HepG2 (cell line): ENCODE results near the gene TXNRD2. TPM values are rescaled to one million over a fixed set of nuclear protein-coding genes. Genes with fewer than 3 reads are reported as not detected.

Source experiments
- FLYWCH1 ChIP-seq: sonication (generic); formaldehyde crosslinking; IDR thresholded peaks from 2 replicates; pipeline ENCODE4 v1.8.1; 2023; ENCODE audit warnings: mild to moderate bottlenecking, missing genetic modification reagents
- FOXP1 ChIP-seq, 2 experiments: fragments of 450-650 bp in 1 of 2; IDR thresholded peaks; 2 replicates each; pipeline ENCODE4 v1.6.1; 2017 to 2018; ENCODE audit warnings: antibody characterized with exemption in 1 of 2
- SKIL ChIP-seq: sonication (generic); formaldehyde crosslinking; IDR thresholded peaks from 2 replicates; pipeline ENCODE4 v1.8.0; 2022; ENCODE audit warnings: missing genetic modification reagents, mild to moderate bottlenecking, moderate library complexity, borderline replicate concordance
- ZFP1 ChIP-seq: IDR thresholded peaks from 2 replicates; pipeline ENCODE4 v1.6.1; 2016
- ZFP36L1 ChIP-seq: sonication (generic); formaldehyde crosslinking; IDR thresholded peaks from 2 replicates; pipeline ENCODE4 v1.8.0; 2022; ENCODE audit warnings: mild to moderate bottlenecking, missing genetic modification reagents, moderate library complexity
- ZNF256 ChIP-seq: sonication (generic); formaldehyde crosslinking; conservative IDR thresholded peaks from 2 replicates; pipeline ENCODE4 v1.4.0; 2020; ENCODE audit warnings: missing genetic modification reagents
- ZNF407 ChIP-seq: sonication (generic); formaldehyde crosslinking; IDR thresholded peaks from one replicate; pipeline ENCODE4 v1.5.1; 2020; ENCODE audit warnings: mild to moderate bottlenecking, missing genetic modification reagents; ENCODE audit errors: not compliant biosample characterization
- ZNF496 ChIP-seq: sonication (generic); formaldehyde crosslinking; IDR thresholded peaks from 2 replicates; pipeline ENCODE4 v1.8.1; 2023; ENCODE audit warnings: mild to moderate bottlenecking, moderate library complexity, missing genetic modification reagents; ENCODE audit not compliant: insufficient replicate concordance
- ZNF790 ChIP-seq: sonication (generic); formaldehyde crosslinking; IDR thresholded peaks from 2 replicates; pipeline ENCODE4 v1.8.0; 2022; ENCODE audit warnings: missing genetic modification reagents, mild to moderate bottlenecking, borderline replicate concordance
- ZSCAN29 ChIP-seq: sonication (generic); formaldehyde crosslinking; conservative IDR thresholded peaks from 2 replicates; pipeline ENCODE4 v1.4.0; 2020; ENCODE audit warnings: mild to moderate bottlenecking, missing genetic modification reagents
- polyA plus RNA-seq, 8 experiments: library from polyadenylated mRNA; depleted of rRNA in 3 of 8; stranded (reverse) in 7 of 8; unstranded in 1 of 8; fragments of >200 nt; fragmentation: Illumina TruSeq in 4 of 8; extraction: Trizol in 4 of 8; gene quantifications; 2 replicates each; pipeline versions ENCODE4 v1.2.1 to v1.2.3, GENCODE V29; 2011 to 2016; ENCODE audit warnings: low read depth in 4 of 8, missing spikeins in 1 of 8, mixed read lengths in 1 of 8; ENCODE audit not compliant: insufficient read depth in 1 of 8
- total RNA-seq, 5 experiments: library from RNA; depleted of rRNA; stranded (reverse); fragments of >200 nt; fragmentation: Illumina TruSeq; extraction: Trizol; gene quantifications; 2 replicates each; pipeline ENCODE4 v1.2.3, GENCODE V29; 2016; ENCODE audit warnings: low read depth in 1 of 5
- TF ChIP-seq, protein P1 (sequence below): sonication (generic); formaldehyde crosslinking; IDR thresholded peaks from 2 replicates; pipeline ENCODE4 v1.4.0; 2020; ENCODE audit warnings: missing genetic modification reagents
- TF ChIP-seq, protein P2 (sequence below): sonication (generic); formaldehyde crosslinking; IDR thresholded peaks from 2 replicates; pipeline ENCODE4 v1.5.0; 2020; ENCODE audit warnings: mild to moderate bottlenecking, missing genetic modification reagents, moderate library complexity

TXNRD2 gene
- total and polyA plus RNA-seq, 2 of the 13 experiments (the other 11 are each of a cell fraction or from before 2014, with no cell fraction given): 17.5 to 18.6 TPM

DNA sequence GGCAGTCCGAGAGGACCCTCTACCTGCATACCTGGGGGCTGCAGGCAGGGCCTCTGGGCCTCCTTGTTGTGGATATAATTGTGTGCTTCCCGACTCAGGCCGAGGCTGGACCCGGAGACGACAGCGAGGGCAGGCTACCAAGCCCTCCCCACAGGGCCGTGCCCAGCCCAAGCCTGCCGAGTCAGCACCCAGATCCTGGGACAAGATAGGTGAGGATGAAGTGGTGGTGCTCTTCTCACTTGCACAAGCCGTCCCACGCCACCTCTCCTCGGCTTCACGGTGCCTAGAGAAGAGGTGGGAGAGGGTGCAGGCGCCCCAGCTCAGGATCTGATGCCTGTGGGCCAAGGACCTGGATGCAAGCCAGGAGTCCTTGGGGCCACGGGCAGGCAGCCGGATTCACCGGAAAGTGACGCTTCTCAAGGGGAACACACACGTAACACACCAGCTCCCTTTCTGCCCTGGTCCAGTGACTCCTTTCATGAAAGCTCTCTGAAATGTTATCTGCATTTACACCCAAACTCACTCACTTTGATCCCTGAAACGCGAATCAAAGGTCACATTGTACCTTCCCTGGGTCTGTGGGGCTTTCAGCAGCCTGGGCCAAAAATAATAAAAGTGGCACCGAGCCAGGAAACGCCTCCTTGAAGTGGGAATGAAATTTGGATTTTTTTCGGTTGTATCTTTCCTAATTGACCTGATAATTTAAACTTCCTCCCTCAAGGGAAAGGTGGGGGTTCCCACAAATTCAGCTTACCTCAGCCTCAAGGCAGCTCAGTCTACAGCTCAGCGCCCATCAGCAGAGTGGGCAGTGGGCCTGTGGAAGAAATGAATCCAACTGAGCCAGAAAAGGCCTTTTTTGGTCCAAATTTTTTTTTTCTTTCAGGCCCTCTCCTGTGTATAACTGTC, 85.9 kb downstream of the TXNRD2 start (continued):
- TF ChIP-seq, protein P1, sequence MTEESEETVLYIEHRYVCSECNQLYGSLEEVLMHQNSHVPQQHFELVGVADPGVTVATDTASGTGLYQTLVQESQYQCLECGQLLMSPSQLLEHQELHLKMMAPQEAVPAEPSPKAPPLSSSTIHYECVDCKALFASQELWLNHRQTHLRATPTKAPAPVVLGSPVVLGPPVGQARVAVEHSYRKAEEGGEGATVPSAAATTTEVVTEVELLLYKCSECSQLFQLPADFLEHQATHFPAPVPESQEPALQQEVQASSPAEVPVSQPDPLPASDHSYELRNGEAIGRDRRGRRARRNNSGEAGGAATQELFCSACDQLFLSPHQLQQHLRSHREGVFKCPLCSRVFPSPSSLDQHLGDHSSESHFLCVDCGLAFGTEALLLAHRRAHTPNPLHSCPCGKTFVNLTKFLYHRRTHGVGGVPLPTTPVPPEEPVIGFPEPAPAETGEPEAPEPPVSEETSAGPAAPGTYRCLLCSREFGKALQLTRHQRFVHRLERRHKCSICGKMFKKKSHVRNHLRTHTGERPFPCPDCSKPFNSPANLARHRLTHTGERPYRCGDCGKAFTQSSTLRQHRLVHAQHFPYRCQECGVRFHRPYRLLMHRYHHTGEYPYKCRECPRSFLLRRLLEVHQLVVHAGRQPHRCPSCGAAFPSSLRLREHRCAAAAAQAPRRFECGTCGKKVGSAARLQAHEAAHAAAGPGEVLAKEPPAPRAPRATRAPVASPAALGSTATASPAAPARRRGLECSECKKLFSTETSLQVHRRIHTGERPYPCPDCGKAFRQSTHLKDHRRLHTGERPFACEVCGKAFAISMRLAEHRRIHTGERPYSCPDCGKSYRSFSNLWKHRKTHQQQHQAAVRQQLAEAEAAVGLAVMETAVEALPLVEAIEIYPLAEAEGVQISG: peak; percentile 56; the same call in 1 of the 2 replicates
- TF ChIP-seq ZNF407 (CRISPR knock-in tag) (no peak), ZSCAN29 (CRISPR knock-in tag) (no peak), FLYWCH1 (CRISPR knock-in tag) (peak; percentile 60; the same call in 1 of the 2 replicates), FOXP1 (IDR thresholded peaks at IDR 0.05) (no peak), FOXP1 (CRISPR knock-in tag; IDR thresholded peaks at IDR 0.05) (no peak), ZFP1 (CRISPR knock-in tag) (0 out of 2 replicates have a peak, but pooled peaks have one; percentile 55), ZNF256 (CRISPR knock-in tag) (no peak), ZNF790 (CRISPR knock-in tag) (no peak; the same call in 1 of the 2 replicates), ZFP36L1 (CRISPR knock-in tag) (no peak), ZNF496 (CRISPR knock-in tag) (no peak), SKIL (CRISPR knock-in tag) (0 out of 2 replicates have a peak, but pooled peaks have one; percentile 28)
- TF ChIP-seq, protein P2, sequence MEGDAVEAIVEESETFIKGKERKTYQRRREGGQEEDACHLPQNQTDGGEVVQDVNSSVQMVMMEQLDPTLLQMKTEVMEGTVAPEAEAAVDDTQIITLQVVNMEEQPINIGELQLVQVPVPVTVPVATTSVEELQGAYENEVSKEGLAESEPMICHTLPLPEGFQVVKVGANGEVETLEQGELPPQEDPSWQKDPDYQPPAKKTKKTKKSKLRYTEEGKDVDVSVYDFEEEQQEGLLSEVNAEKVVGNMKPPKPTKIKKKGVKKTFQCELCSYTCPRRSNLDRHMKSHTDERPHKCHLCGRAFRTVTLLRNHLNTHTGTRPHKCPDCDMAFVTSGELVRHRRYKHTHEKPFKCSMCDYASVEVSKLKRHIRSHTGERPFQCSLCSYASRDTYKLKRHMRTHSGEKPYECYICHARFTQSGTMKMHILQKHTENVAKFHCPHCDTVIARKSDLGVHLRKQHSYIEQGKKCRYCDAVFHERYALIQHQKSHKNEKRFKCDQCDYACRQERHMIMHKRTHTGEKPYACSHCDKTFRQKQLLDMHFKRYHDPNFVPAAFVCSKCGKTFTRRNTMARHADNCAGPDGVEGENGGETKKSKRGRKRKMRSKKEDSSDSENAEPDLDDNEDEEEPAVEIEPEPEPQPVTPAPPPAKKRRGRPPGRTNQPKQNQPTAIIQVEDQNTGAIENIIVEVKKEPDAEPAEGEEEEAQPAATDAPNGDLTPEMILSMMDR (CRISPR knock-in tag): peak; percentile 27; the same call in 1 of the 2 replicates
